KG1 (cell line): ENCODE data around the gene BRME1.
A peak's percentile ranks its signal among the peaks of the same experiment; 100 is the strongest.
"Not testable (repeated sequence)": the region's sequence is repeated elsewhere in the genome, so short reads cannot be mapped to it uniquely, and the experiment has no call there.

Experiments used
- DNase-seq: peaks from one replicate; lab custom pipeline; 2025; lab: John Stamatoyannopoulos, UW

BRME1 gene

GRCh38 chr19:13926715-13927114 is 20.8 kb upstream of the BRME1 start:
- no peak for DNase-seq

GRCh38 chr19:13926010-13926409 is 20.1 kb upstream of the BRME1 start:
- DNase-seq = no peak

GRCh38 chr19:13923194-13923987 is 17.5 kb upstream of the BRME1 start:
- DNase-seq = no peak

- DNase-seq = not testable (repeated sequence)
Observed at GRCh38 chr19:13922118-13922517, 16.2 kb upstream of the BRME1 start.

- peak; percentile 16 for DNase-seq
Observed at GRCh38 chr19:13920940-13921747, 15.2 kb upstream of the BRME1 start.

- no peak for DNase-seq
Observed at GRCh38 chr19:13920524-13920923, 14.6 kb upstream of the BRME1 start.

- DNase-seq = no peak
Observed at GRCh38 chr19:13918726-13919411, 13.0 kb upstream of the BRME1 start.

- DNase-seq = no peak
Observed at GRCh38 chr19:13917888-13918406, 12.0 kb upstream of the BRME1 start.

GRCh38 chr19:13914777-13915176 is 8.9 kb upstream of the BRME1 start:
- DNase-seq = no peak

GRCh38 chr19:13913352-13913751 is 7.4 kb upstream of the BRME1 start:
- no peak for DNase-seq

- DNase-seq = no peak
Observed at GRCh38 chr19:13909430-13909829, 3.5 kb upstream of the BRME1 start.

- no peak for DNase-seq
Observed at GRCh38 chr19:13908674-13909073, 2.8 kb upstream of the BRME1 start.

GRCh38 chr19:13906910-13907309 is 993 bp upstream of the BRME1 start:
- DNase-seq = no peak

GRCh38 chr19:13906521-13906904 is 596 bp upstream of the BRME1 start:
- no peak for DNase-seq

- DNase-seq = peak; percentile 22
Observed at GRCh38 chr19:13902993-13903555, 2.8 kb downstream of the BRME1 start.

- no peak for DNase-seq
Observed at GRCh38 chr19:13899912-13900584, 5.9 kb downstream of the BRME1 start.

GRCh38 chr19:13899393-13899792 is 6.5 kb downstream of the BRME1 start:
- no peak for DNase-seq

GRCh38 chr19:13896227-13896626 is 9.7 kb downstream of the BRME1 start:
- no peak for DNase-seq

GRCh38 chr19:13894552-13894951 is 11.4 kb downstream of the BRME1 start:
- DNase-seq = no peak

GRCh38 chr19:13892870-13893269 is 13.0 kb downstream of the BRME1 start:
- DNase-seq = no peak

GRCh38 chr19:13890136-13890535 is 15.8 kb downstream of the BRME1 start:
- DNase-seq = no peak

- DNase-seq = no peak
Observed at GRCh38 chr19:13888281-13888680, 17.6 kb downstream of the BRME1 start.
